SU-DHL-6 (cell line): Measurements from ENCODE around the gene SP110.

Experiments used
- EZH2phosphoT487 ChIP-seq: fragments of 200-600 bp; sonication (generic), shearing (Covaris generic); conservative IDR thresholded peaks from 2 replicates; pipeline ENCODE4 v1.6.1; 2018; ENCODE audit warnings: mild to moderate bottlenecking, antibody characterized with exemption, low read length, moderate library complexity, mixed read lengths
- TF ChIP-seq, protein P1 (sequence below): fragments of 200-600 bp; sonication (generic); IDR thresholded peaks from one replicate; pipeline ENCODE4 v1.5.1; 2017; ENCODE audit warnings: antibody characterized with exemption, mild to moderate bottlenecking, low read length, moderate library complexity; ENCODE audit not compliant: insufficient read depth, poor library complexity, severe bottlenecking

DNA sequence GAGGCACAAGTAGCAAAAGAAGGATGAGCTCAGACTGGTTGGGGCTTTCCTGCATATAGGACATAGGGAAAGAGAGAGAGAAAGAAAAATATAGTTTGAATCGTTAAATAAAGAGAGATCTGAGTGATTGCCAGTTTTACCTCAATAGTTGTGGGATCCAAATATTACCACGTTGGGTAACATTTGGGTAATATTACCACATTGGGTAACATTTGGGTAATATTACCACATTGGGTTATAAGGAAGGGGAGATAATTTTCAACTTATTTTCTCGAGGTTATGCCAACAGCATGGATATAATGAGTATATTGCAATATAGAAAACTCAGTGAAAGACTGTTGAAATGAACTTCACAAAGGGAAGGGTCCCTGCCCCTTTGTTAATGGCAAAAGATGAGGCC is 26.4 kb upstream of the SP110 start:
- TF ChIP-seq, protein P1, sequence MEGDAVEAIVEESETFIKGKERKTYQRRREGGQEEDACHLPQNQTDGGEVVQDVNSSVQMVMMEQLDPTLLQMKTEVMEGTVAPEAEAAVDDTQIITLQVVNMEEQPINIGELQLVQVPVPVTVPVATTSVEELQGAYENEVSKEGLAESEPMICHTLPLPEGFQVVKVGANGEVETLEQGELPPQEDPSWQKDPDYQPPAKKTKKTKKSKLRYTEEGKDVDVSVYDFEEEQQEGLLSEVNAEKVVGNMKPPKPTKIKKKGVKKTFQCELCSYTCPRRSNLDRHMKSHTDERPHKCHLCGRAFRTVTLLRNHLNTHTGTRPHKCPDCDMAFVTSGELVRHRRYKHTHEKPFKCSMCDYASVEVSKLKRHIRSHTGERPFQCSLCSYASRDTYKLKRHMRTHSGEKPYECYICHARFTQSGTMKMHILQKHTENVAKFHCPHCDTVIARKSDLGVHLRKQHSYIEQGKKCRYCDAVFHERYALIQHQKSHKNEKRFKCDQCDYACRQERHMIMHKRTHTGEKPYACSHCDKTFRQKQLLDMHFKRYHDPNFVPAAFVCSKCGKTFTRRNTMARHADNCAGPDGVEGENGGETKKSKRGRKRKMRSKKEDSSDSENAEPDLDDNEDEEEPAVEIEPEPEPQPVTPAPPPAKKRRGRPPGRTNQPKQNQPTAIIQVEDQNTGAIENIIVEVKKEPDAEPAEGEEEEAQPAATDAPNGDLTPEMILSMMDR = no peak
- TF ChIP-seq EZH2phosphoT487 = no peak
